ENCODE results near the gene TREH.

Gene TREH

GRCh38 chr11:118640332-118641154 is 38.9 kb downstream of the TREH start:
- no peaks in the 10 kb centered on the region for H3K4me1 ChIP-seq (ENCODE audit: control insufficient read depth, insufficient read depth, low read length, poor library complexity, severe bottlenecking)
- H3K36me3 ChIP-seq (ENCODE audit: control insufficient read depth, insufficient read depth, low read length) = no peaks in the 10 kb centered on the region

GRCh38 chr11:118639899-118640298 is 39.6 kb downstream of the TREH start:
- no peak overlapping the region for H3K27ac ChIP-seq (ENCODE audit: insufficient read depth, low read length, poor library complexity, severe bottlenecking)
- no peaks in the 10 kb centered on the region for H3K4me1 ChIP-seq (ENCODE audit: control insufficient read depth, insufficient read depth, low read length, poor library complexity, severe bottlenecking)
- DNase-seq = no peak
- no peak overlapping the region for H3K4me3 ChIP-seq (ENCODE audit: insufficient read depth, low read depth, low read length, poor library complexity, severe bottlenecking)
- H3K27me3 ChIP-seq (replicated peaks; ENCODE audit: control insufficient read depth, insufficient read depth, low read length, poor library complexity, severe bottlenecking) = no peaks in the 10 kb centered on the region
- no peaks in the 10 kb centered on the region for H3K9me3 ChIP-seq (ENCODE audit: control insufficient read depth, low read length)
- no peaks in the 10 kb centered on the region for H3K36me3 ChIP-seq (ENCODE audit: control insufficient read depth, insufficient read depth, low read length)

More at GRCh38 chr11:118640332-118641154, 38.9 kb downstream of the TREH start:
- Histone ChIP-seq H3K9me3 (ENCODE audit: control insufficient read depth, low read length) (no peaks in the 10 kb centered on the region), H3K4me3 (ENCODE audit: insufficient read depth, low read depth, low read length, poor library complexity, severe bottlenecking) (no peak overlapping the region), H3K27me3 (replicated peaks; ENCODE audit: control insufficient read depth, insufficient read depth, low read length, poor library complexity, severe bottlenecking) (no peaks in the 10 kb centered on the region), H3K27ac (ENCODE audit: insufficient read depth, low read length, poor library complexity, severe bottlenecking) (no peak overlapping the region)
- no peak for DNase-seq

- no peaks in the 10 kb centered on the region for H3K4me1 ChIP-seq (ENCODE audit: control insufficient read depth, insufficient read depth, low read length, poor library complexity, severe bottlenecking)
- no peak overlapping the region for H3K27ac ChIP-seq (ENCODE audit: insufficient read depth, low read length, poor library complexity, severe bottlenecking)
- H3K27me3 ChIP-seq (replicated peaks; ENCODE audit: control insufficient read depth, insufficient read depth, low read length, poor library complexity, severe bottlenecking) = no peaks in the 10 kb centered on the region
- DNase-seq = no peak
- H3K36me3 ChIP-seq (ENCODE audit: control insufficient read depth, insufficient read depth, low read length) = no peaks in the 10 kb centered on the region
- H3K9me3 ChIP-seq (ENCODE audit: control insufficient read depth, low read length) = no peaks in the 10 kb centered on the region
- H3K4me3 ChIP-seq (ENCODE audit: insufficient read depth, low read depth, low read length, poor library complexity, severe bottlenecking) = no peak overlapping the region
Measured at GRCh38 chr11:118638726-118639125, 40.7 kb downstream of the TREH start.

DNA sequence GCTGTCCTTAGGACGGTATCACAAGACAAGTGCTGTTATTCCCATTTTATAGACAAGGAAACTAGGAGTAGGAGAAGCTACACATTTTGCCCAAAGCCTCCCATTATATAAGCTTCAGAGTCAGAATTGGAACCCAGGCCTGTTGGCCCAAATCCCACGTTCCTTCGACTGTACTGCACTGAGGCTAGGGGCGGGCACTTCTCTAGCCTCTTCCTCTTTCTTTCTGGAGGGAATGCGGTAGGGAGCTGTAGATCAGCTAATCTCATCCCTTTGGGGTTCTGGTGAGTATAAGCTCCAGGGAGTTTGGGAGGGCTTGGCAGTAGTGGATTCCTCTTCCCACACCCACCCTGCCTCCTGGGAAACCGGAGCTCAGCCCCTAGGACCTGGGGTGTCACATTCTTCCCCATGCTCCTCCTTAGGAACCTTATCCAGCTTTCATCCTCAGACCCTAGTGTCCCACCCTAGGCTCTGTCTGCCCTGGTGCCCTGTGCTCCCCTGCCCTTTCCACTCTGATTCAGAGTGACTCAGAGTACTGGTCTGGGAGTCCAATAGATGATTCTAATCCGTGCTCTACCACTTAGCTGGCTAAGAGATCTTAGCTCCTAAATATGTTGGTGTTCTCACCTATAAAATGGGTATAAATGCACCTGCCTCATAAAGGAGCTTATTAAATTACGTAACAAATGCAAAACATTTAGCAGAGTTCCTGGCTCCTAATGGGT is 42.7 kb downstream of the TREH start:
- Histone ChIP-seq H3K4me3 (ENCODE audit: insufficient read depth, low read depth, low read length, poor library complexity, severe bottlenecking) (no peak overlapping the region), H3K4me1 (ENCODE audit: control insufficient read depth, insufficient read depth, low read length, poor library complexity, severe bottlenecking) (no peaks in the 10 kb centered on the region), H3K27me3 (replicated peaks; ENCODE audit: control insufficient read depth, insufficient read depth, low read length, poor library complexity, severe bottlenecking) (no peaks in the 10 kb centered on the region), H3K9me3 (ENCODE audit: control insufficient read depth, low read length) (no peaks in the 10 kb centered on the region), H3K27ac (ENCODE audit: insufficient read depth, low read length, poor library complexity, severe bottlenecking) (no peak overlapping the region), H3K36me3 (ENCODE audit: control insufficient read depth, insufficient read depth, low read length) (no peaks in the 10 kb centered on the region)
- no peak for DNase-seq

DNA sequence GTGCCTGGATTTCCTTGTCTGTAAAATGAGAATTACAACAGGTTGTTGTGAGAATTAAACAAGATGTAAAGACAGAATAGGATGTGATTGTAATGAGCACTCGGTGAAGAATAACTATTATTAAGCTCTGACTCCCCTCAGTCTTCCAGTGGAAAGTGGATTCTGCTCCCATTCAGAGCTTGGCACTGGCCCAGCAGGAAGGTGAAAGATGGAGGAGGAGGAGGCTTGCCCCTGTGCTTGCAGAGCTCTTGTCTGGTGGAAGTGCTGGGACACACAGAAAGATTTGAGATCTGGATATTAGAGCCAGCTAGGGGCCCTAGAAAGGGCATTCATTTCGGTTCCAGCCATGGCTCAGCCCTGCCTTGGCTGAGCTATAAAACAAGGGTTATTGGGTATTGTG is 43.8 kb downstream of the TREH start:
- no peak for DNase-seq
- no peak overlapping the region for H3K27ac ChIP-seq (ENCODE audit: insufficient read depth, low read length, poor library complexity, severe bottlenecking)
- H3K4me3 ChIP-seq (ENCODE audit: insufficient read depth, low read depth, low read length, poor library complexity, severe bottlenecking) = no peak overlapping the region
- no peaks in the 10 kb centered on the region for H3K36me3 ChIP-seq (ENCODE audit: control insufficient read depth, insufficient read depth, low read length)
- no peaks in the 10 kb centered on the region for H3K27me3 ChIP-seq (replicated peaks; ENCODE audit: control insufficient read depth, insufficient read depth, low read length, poor library complexity, severe bottlenecking)
- H3K9me3 ChIP-seq (ENCODE audit: control insufficient read depth, low read length) = no peaks in the 10 kb centered on the region
- no peaks in the 10 kb centered on the region for H3K4me1 ChIP-seq (ENCODE audit: control insufficient read depth, insufficient read depth, low read length, poor library complexity, severe bottlenecking)

GRCh38 chr11:118635237-118635591 is 44.2 kb downstream of the TREH start:
- Histone ChIP-seq H3K4me3 (ENCODE audit: insufficient read depth, low read depth, low read length, poor library complexity, severe bottlenecking) (no peak overlapping the region), H3K27ac (ENCODE audit: insufficient read depth, low read length, poor library complexity, severe bottlenecking) (no peak overlapping the region), H3K27me3 (replicated peaks; ENCODE audit: control insufficient read depth, insufficient read depth, low read length, poor library complexity, severe bottlenecking) (no peaks in the 10 kb centered on the region), H3K36me3 (ENCODE audit: control insufficient read depth, insufficient read depth, low read length) (no peaks in the 10 kb centered on the region), H3K9me3 (ENCODE audit: control insufficient read depth, low read length) (no peaks in the 10 kb centered on the region), H3K4me1 (ENCODE audit: control insufficient read depth, insufficient read depth, low read length, poor library complexity, severe bottlenecking) (no peaks in the 10 kb centered on the region)
- no peak for DNase-seq

- H3K4me3 ChIP-seq (ENCODE audit: insufficient read depth, low read depth, low read length, poor library complexity, severe bottlenecking) = no peak overlapping the region
- DNase-seq = no peak
- no peaks in the 10 kb centered on the region for H3K27me3 ChIP-seq (replicated peaks; ENCODE audit: control insufficient read depth, insufficient read depth, low read length, poor library complexity, severe bottlenecking)
- H3K36me3 ChIP-seq (ENCODE audit: control insufficient read depth, insufficient read depth, low read length) = no peaks in the 10 kb centered on the region
- no peak overlapping the region for H3K27ac ChIP-seq (ENCODE audit: insufficient read depth, low read length, poor library complexity, severe bottlenecking)
- no peaks in the 10 kb centered on the region for H3K9me3 ChIP-seq (ENCODE audit: control insufficient read depth, low read length)
- H3K4me1 ChIP-seq (ENCODE audit: control insufficient read depth, insufficient read depth, low read length, poor library complexity, severe bottlenecking) = no peaks in the 10 kb centered on the region
Measured at GRCh38 chr11:118634431-118635236, 44.8 kb downstream of the TREH start.

GRCh38 chr11:118633979-118634378 is 45.5 kb downstream of the TREH start:
- Histone ChIP-seq H3K4me1 (ENCODE audit: control insufficient read depth, insufficient read depth, low read length, poor library complexity, severe bottlenecking) (no peaks in the 10 kb centered on the region), H3K27ac (ENCODE audit: insufficient read depth, low read length, poor library complexity, severe bottlenecking) (no peak overlapping the region), H3K4me3 (ENCODE audit: insufficient read depth, low read depth, low read length, poor library complexity, severe bottlenecking) (no peak overlapping the region), H3K27me3 (replicated peaks; ENCODE audit: control insufficient read depth, insufficient read depth, low read length, poor library complexity, severe bottlenecking) (no peaks in the 10 kb centered on the region), H3K36me3 (ENCODE audit: control insufficient read depth, insufficient read depth, low read length) (no peaks in the 10 kb centered on the region), H3K9me3 (ENCODE audit: control insufficient read depth, low read length) (no peaks in the 10 kb centered on the region)
- DNase-seq = no peak

DNA sequence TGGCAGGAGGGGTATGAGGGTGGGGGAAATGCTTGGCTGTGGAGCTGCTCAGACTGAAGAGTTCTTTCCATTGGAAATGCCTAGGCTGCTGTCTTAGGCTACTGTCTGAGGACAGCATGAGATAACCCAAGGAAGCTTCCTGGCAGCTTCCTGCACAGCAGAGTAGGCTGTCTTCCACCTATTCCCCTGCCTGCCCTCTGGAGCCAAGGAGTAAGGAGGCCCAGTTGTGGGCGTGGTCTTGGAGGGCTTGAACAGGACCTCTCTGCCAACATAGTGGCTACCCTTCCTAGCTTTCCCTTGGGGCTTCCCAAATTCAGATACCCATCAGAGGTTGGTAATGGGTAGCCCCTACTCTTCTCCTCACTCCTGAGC is 46.1 kb downstream of the TREH start:
- Histone ChIP-seq H3K27me3 (replicated peaks; ENCODE audit: control insufficient read depth, insufficient read depth, low read length, poor library complexity, severe bottlenecking) (no peaks in the 10 kb centered on the region), H3K36me3 (ENCODE audit: control insufficient read depth, insufficient read depth, low read length) (no peaks in the 10 kb centered on the region), H3K4me3 (ENCODE audit: insufficient read depth, low read depth, low read length, poor library complexity, severe bottlenecking) (no peak overlapping the region), H3K27ac (ENCODE audit: insufficient read depth, low read length, poor library complexity, severe bottlenecking) (no peak overlapping the region), H3K9me3 (ENCODE audit: control insufficient read depth, low read length) (no peaks in the 10 kb centered on the region), H3K4me1 (ENCODE audit: control insufficient read depth, insufficient read depth, low read length, poor library complexity, severe bottlenecking) (no peaks in the 10 kb centered on the region)
- no peak for DNase-seq
